CD4-positive, CD25-positive, alpha-beta regulatory T cell (primary cell): ENCODE results near the gene TBC1D22A. TPM values are rescaled to one million over a fixed set of nuclear protein-coding genes. Genes with fewer than 3 reads are reported as not detected.

Experiments used
- ATAC-seq, 2 donors: fragments of 150-1000 bp; cut with Tn5 transposase; one replicate each; pipeline ENCODE4 v1.10.0; 2021; ENCODE audit warnings: low read depth in 2 of 2, moderate number of reproducible peaks in 2 of 2, moderate library complexity in 1 of 2
- DNase-seq, 3 donors: peaks; one replicate each; pipeline versions ENCODE4 v3.0.0 to v3.0.0-alpha.2; 2012 to 2022; ENCODE audit warnings: mixed read lengths in 1 of 3
- H3K27ac ChIP-seq: one replicate; pipeline ENCODE4 v1.7.0; 2013; ENCODE audit warnings: mild to moderate bottlenecking, low read length; ENCODE audit not compliant: insufficient read depth, poor library complexity, severe bottlenecking
- H3K27me3 ChIP-seq: one replicate; pipeline ENCODE4 v1.7.0; 2013; ENCODE audit warnings: low read length; ENCODE audit not compliant: control insufficient read depth, insufficient read depth
- H3K36me3 ChIP-seq: one replicate; pipeline ENCODE4 v1.7.0; 2013; ENCODE audit warnings: mild to moderate bottlenecking, low read length, moderate library complexity; ENCODE audit not compliant: control insufficient read depth, insufficient read depth
- H3K4me1 ChIP-seq: 2 replicates; pipeline ENCODE4 v1.7.0; 2013; ENCODE audit warnings: mild to moderate bottlenecking, low read length; ENCODE audit not compliant: insufficient read depth, control insufficient read depth, poor library complexity, severe bottlenecking
- H3K4me3 ChIP-seq: one replicate; pipeline ENCODE4 v1.7.0; 2013; ENCODE audit warnings: low read depth, mild to moderate bottlenecking, low read length, moderate library complexity
- H3K9me3 ChIP-seq, 2 experiments: 1 replicate in 1 of 2; 2 replicates in 1 of 2; pipeline ENCODE4 v1.7.0; 2013; ENCODE audit warnings: low read length in 2 of 2, mild to moderate bottlenecking in 1 of 2, moderate library complexity in 1 of 2; ENCODE audit not compliant: control insufficient read depth in 2 of 2
- H3K27ac Mint-ChIP-seq, 3 donors: one replicate each; pipeline ENCODE4 v1.8.0; 2020 to 2022; ENCODE audit warnings: mild to moderate bottlenecking in 3 of 3, mixed read lengths in 3 of 3, moderate library complexity in 2 of 3
- H3K27me3 Mint-ChIP-seq: one replicate; pipeline ENCODE4 v1.8.0; 2022; ENCODE audit warnings: mild to moderate bottlenecking, mixed read lengths
- H3K36me3 Mint-ChIP-seq: one replicate; pipeline ENCODE4 v1.8.0; 2020; ENCODE audit warnings: mixed read lengths
- H3K4me1 Mint-ChIP-seq, 4 donors: one replicate each; pipeline ENCODE4 v1.8.0; 2020 to 2022; ENCODE audit warnings: mixed read lengths in 4 of 4, mild to moderate bottlenecking in 1 of 4
- H3K4me3 Mint-ChIP-seq, 4 donors: one replicate each; pipeline ENCODE4 v1.8.0; 2020 to 2022; ENCODE audit warnings: mild to moderate bottlenecking in 4 of 4, mixed read lengths in 4 of 4, moderate library complexity in 3 of 4
- H3K9me3 Mint-ChIP-seq, 7 donors: one replicate each; pipeline ENCODE4 v1.8.0; 2020 to 2022; ENCODE audit warnings: mixed read lengths in 7 of 7, mild to moderate bottlenecking in 3 of 7, moderate library complexity in 2 of 7
- polyA plus RNA-seq, 4 donors: library from polyadenylated mRNA; unstranded; fragments of 300-500 nt; fragmentation: Illumina TruSeq; gene quantifications; one replicate each; pipeline ENCODE4 v1.2.3, GENCODE V29; 2021
- total RNA-seq: library from RNA; stranded (reverse); gene quantifications from one replicate; pipeline ENCODE4 v1.2.3, GENCODE V29; 2022

Gene TBC1D22A
- total and polyA plus RNA-seq, 5 donors from 2014 or later = 19.8 to 42.5 (median 24.3) TPM

- no peaks in the 10 kb centered on the region for H3K27me3 Mint-ChIP-seq
- H3K27ac Mint-ChIP-seq = peak overlapping the region in 2 of 3 donors; percentile 67 to 83
- no peak for DNase-seq
- Histone ChIP-seq H3K4me1 (peaks cover 19% of the 10 kb centered on the region), H3K9me3 (peaks cover 0 to 11% of the 10 kb centered on the region in 2 experiments), H3K27ac (no peak overlapping the region), H3K36me3 (no peaks in the 10 kb centered on the region), H3K4me3 (no peak overlapping the region), H3K27me3 (no peaks in the 10 kb centered on the region)
- peaks cover 7 to 37% (median 20%) of the 10 kb centered on the region in 4 donors for H3K4me1 Mint-ChIP-seq
- ATAC-seq = no peak
- peaks cover 0 to 5% (median 0%) of the 10 kb centered on the region in 7 donors for H3K9me3 Mint-ChIP-seq
- peaks cover 5% of the 10 kb centered on the region for H3K36me3 Mint-ChIP-seq
- H3K4me3 Mint-ChIP-seq = no peak overlapping the region
Observed at GRCh38 chr22:46754826-46755225, 7.6 kb upstream of the TBC1D22A start.

DNA sequence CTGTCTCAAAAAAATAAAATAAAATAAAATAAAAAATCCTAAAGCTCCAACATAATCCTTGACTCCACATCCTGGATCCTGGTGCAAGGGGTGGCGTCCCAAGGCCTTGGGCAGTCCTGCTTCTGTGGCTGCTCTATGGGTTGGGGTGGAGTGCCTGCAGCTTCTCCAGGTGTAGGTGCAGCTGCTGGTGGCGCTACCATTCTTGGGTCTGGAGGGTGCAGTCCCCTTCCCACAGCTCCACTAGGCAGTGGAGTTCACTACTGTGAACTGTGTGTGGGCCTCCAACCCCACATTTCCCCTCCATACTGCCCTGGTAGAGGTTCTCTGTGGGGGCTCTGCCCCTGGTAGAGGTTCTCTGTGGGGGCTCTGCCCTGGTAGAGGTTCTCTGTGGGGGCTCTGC lies 6.9 kb upstream of the TBC1D22A start:
- H3K9me3 ChIP-seq = peaks cover 0 to 11% of the 10 kb centered on the region in 2 experiments
- no peak for ATAC-seq
- no peak overlapping the region for H3K27ac ChIP-seq

GRCh38 chr22:46756097-46756496 lies 6.4 kb upstream of the TBC1D22A start:
- H3K4me3 Mint-ChIP-seq = no peak overlapping the region
- no peak overlapping the region for H3K4me3 ChIP-seq
- H3K27me3 Mint-ChIP-seq = no peaks in the 10 kb centered on the region
- peak overlapping the region in 1 of 3 donors; percentile 43 for H3K27ac Mint-ChIP-seq
- no peaks in the 10 kb centered on the region for H3K27me3 ChIP-seq
- H3K36me3 Mint-ChIP-seq = peaks cover 5% of the 10 kb centered on the region
- H3K36me3 ChIP-seq = no peaks in the 10 kb centered on the region
- ATAC-seq (no peak), DNase-seq (no peak)
- peaks cover 7 to 30% (median 16%) of the 10 kb centered on the region in 4 donors for H3K4me1 Mint-ChIP-seq
- no peak overlapping the region for H3K27ac ChIP-seq
- peaks cover 6% of the 10 kb centered on the region for H3K4me1 ChIP-seq
- peaks cover 0 to 5% (median 0%) of the 10 kb centered on the region in 7 donors for H3K9me3 Mint-ChIP-seq
- H3K9me3 ChIP-seq = peaks cover 0 to 11% of the 10 kb centered on the region in 2 experiments

More for the DNA sequence above, 6.9 kb upstream of the TBC1D22A start:
- no peak overlapping the region for H3K27ac Mint-ChIP-seq
- H3K36me3 ChIP-seq = no peaks in the 10 kb centered on the region
- H3K27me3 Mint-ChIP-seq = no peaks in the 10 kb centered on the region
- no peaks in the 10 kb centered on the region for H3K27me3 ChIP-seq
- peaks cover 12% of the 10 kb centered on the region for H3K4me1 ChIP-seq
- H3K4me1 Mint-ChIP-seq = peaks cover 7 to 30% (median 15%) of the 10 kb centered on the region in 4 donors
- no peak overlapping the region for H3K4me3 Mint-ChIP-seq
- no peak overlapping the region for H3K4me3 ChIP-seq
- H3K36me3 Mint-ChIP-seq = peaks cover 5% of the 10 kb centered on the region
- peaks cover 0 to 5% (median 0%) of the 10 kb centered on the region in 7 donors for H3K9me3 Mint-ChIP-seq
- DNase-seq = no peak

DNA sequence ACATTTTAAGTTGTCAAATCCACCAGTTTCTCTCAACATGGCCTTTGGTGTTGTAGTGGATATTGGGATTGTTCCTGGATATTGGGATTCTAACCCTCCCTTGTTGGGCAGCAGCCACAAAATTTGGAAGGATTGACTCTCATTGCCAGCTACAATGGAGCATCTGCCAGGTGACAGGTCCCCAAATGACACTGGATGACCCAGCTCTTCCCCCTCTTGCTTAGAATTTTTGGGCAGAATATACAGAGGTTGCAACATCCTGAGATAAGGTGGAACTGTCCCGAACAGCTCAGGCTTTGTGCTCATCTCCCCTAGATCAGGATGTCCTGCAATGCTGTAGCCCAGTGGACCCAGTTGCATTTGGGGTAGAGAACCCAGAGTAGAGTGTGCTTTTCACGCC lies 5.3 kb upstream of the TBC1D22A start:
- Histone ChIP-seq H3K27me3 (no peaks in the 10 kb centered on the region), H3K4me3 (no peak overlapping the region), H3K4me1 (peaks cover 16% of the 10 kb centered on the region), H3K9me3 (peaks cover 0 to 11% of the 10 kb centered on the region in 2 experiments), H3K36me3 (no peaks in the 10 kb centered on the region), H3K27ac (no peak overlapping the region)
- DNase-seq = no peak
- H3K9me3 Mint-ChIP-seq = peaks cover 0 to 5% (median 0%) of the 10 kb centered on the region in 7 donors
- no peaks in the 10 kb centered on the region for H3K27me3 Mint-ChIP-seq
- no peak overlapping the region for H3K4me3 Mint-ChIP-seq
- peaks cover 7 to 36% (median 22%) of the 10 kb centered on the region in 4 donors for H3K4me1 Mint-ChIP-seq
- ATAC-seq = no peak
- H3K36me3 Mint-ChIP-seq = peaks cover 5% of the 10 kb centered on the region
- peak overlapping the region in 1 of 3 donors; percentile 52 for H3K27ac Mint-ChIP-seq

GRCh38 chr22:46758121-46758520 lies 4.3 kb upstream of the TBC1D22A start:
- DNase-seq = no peak

GRCh38 chr22:46758867-46759290 lies 3.6 kb upstream of the TBC1D22A start:
- H3K36me3 ChIP-seq = no peaks in the 10 kb centered on the region
- no peaks in the 10 kb centered on the region for H3K27me3 ChIP-seq
- peaks cover 7 to 52% (median 30%) of the 10 kb centered on the region in 4 donors for H3K4me1 Mint-ChIP-seq
- peaks cover 5% of the 10 kb centered on the region for H3K36me3 Mint-ChIP-seq
- peak overlapping the region; percentile 2 to 85 (median 54) for H3K27ac Mint-ChIP-seq
- H3K9me3 Mint-ChIP-seq = peaks cover 0 to 5% (median 0%) of the 10 kb centered on the region in 7 donors
- peaks cover 31% of the 10 kb centered on the region for H3K4me1 ChIP-seq
- no peak overlapping the region for H3K4me3 ChIP-seq
- H3K27ac ChIP-seq = no peak overlapping the region
- no peaks in the 10 kb centered on the region for H3K27me3 Mint-ChIP-seq
- peak overlapping the region in 3 of 4 donors; percentile 35 to 86 (median 62) for H3K4me3 Mint-ChIP-seq
- ATAC-seq (no peak), DNase-seq (peak in 2 of 3 donors; percentile 43 to 73)
- H3K9me3 ChIP-seq = peaks cover 0 to 11% of the 10 kb centered on the region in 2 experiments

More at GRCh38 chr22:46758121-46758520, 4.3 kb upstream of the TBC1D22A start:
- Histone ChIP-seq H3K4me3 (no peak overlapping the region), H3K27ac (no peak overlapping the region), H3K9me3 (peaks cover 0 to 11% of the 10 kb centered on the region in 2 experiments), H3K36me3 (no peaks in the 10 kb centered on the region), H3K27me3 (no peaks in the 10 kb centered on the region), H3K4me1 (peaks cover 23% of the 10 kb centered on the region)
- Mint-ChIP-seq H3K4me3 (peak overlapping the region in 1 of 4 donors; percentile 21), H3K27ac (peak overlapping the region in 2 of 3 donors; percentile 54 to 85), H3K27me3 (no peaks in the 10 kb centered on the region), H3K4me1 (peaks cover 7 to 47% (median 27%) of the 10 kb centered on the region in 4 donors), H3K36me3 (peaks cover 5% of the 10 kb centered on the region), H3K9me3 (peaks cover 0 to 5% (median 0%) of the 10 kb centered on the region in 7 donors)
- ATAC-seq = no peak

DNA sequence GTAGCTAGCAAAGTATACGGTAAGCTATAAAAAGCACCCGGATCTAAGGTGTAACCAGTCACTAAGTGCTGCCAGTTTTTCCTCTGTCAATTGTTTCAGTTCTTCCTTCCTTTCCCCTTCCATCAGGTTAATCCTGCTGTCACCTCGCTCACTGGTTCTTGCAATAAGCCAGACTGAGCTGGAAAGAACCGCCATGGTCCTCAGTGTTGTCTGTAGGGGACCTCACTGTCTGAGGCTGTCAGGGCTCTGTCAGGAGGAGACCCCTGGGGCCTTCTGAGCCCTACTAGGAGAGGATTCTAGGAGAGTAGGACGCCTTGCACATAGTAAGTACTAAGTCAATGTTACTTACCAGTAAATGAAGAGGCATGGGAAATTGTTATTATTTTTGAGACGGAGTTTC lies 1.4 kb upstream of the TBC1D22A start:
- peaks cover 4% of the 10 kb centered on the region for H3K36me3 ChIP-seq
- Mint-ChIP-seq H3K27ac (peak overlapping the region; percentile 66 to 99 (median 88)), H3K4me3 (peak overlapping the region; percentile 74 to 99 (median 91)), H3K36me3 (peaks cover 5% of the 10 kb centered on the region), H3K27me3 (no peaks in the 10 kb centered on the region), H3K9me3 (peaks cover 0 to 5% (median 0%) of the 10 kb centered on the region in 7 donors), H3K4me1 (peaks cover 7 to 65% (median 41%) of the 10 kb centered on the region in 4 donors)
- DNase-seq (no peak), ATAC-seq (no peak)
- peak overlapping the region; percentile 92 for H3K27ac ChIP-seq
- H3K27me3 ChIP-seq = no peaks in the 10 kb centered on the region
- H3K4me3 ChIP-seq = no peak overlapping the region
- peaks cover 0 to 8% of the 10 kb centered on the region in 2 experiments for H3K9me3 ChIP-seq
- H3K4me1 ChIP-seq = peaks cover 37% of the 10 kb centered on the region
